GM21390 (cell line): ENCODE data around the gene SP6.
A peak's percentile ranks its signal among the peaks of the same experiment; 100 is the strongest.

Experiments used
- ATAC-seq: cut with Tn5 transposase; IDR thresholded peaks from one replicate; pipeline ENCODE4 v1.9.1; 2021; ENCODE audit not compliant: unreplicated experiment

The SP6 gene

GRCh38 chr17:47850692-47851573 lies at the start of gene SP6:
Gene SP6 (minus strand): TSS chr17:47851163. CDS start chr17:47848429, 2,734 bp downstream.
- no peak for ATAC-seq

GRCh38 chr17:47899643-47900042 lies 48.7 kb upstream of the SP6 start:
- ATAC-seq = no peak

GRCh38 chr17:47898241-47898640 lies 47.3 kb upstream of the SP6 start:
- no peak for ATAC-seq

GRCh38 chr17:47897561-47897960 lies 46.6 kb upstream of the SP6 start:
- no peak for ATAC-seq

- ATAC-seq = no peak
Observed at GRCh38 chr17:47896672-47897490, 45.9 kb upstream of the SP6 start.

GRCh38 chr17:47895856-47896671 lies 45.1 kb upstream of the SP6 start, which contains the start of gene SP2:
Gene SP2 (plus strand): TSS chr17:47896236. CDS start chr17:47896287, 51 bp downstream.
- ATAC-seq = peak; percentile 81

GRCh38 chr17:47895347-47895855 lies 44.4 kb upstream of the SP6 start:
- no peak for ATAC-seq

- ATAC-seq = no peak
Observed at GRCh38 chr17:47894498-47895346, 43.8 kb upstream of the SP6 start.

- ATAC-seq = no peak
Observed at GRCh38 chr17:47891545-47892088, 40.7 kb upstream of the SP6 start.

- ATAC-seq = no peak
Observed at GRCh38 chr17:47889734-47890529, 39.0 kb upstream of the SP6 start.

GRCh38 chr17:47888293-47888692 lies 37.3 kb upstream of the SP6 start:
- no peak for ATAC-seq

GRCh38 chr17:47884905-47885730 lies 34.2 kb upstream of the SP6 start:
- no peak for ATAC-seq

- ATAC-seq = no peak
Observed at GRCh38 chr17:47884427-47884740, 33.4 kb upstream of the SP6 start.

- no peak for ATAC-seq
Observed at GRCh38 chr17:47883589-47884426, 32.8 kb upstream of the SP6 start.

GRCh38 chr17:47882695-47883588 lies 32.0 kb upstream of the SP6 start:
- no peak for ATAC-seq

- ATAC-seq = no peak
Observed at GRCh38 chr17:47882247-47882646, 31.3 kb upstream of the SP6 start.
